DND-41 (cell line): ENCODE measurements around the gene CREG2.

Experiments
- ATAC-seq: fragments of 200-7000 bp; cut with Tn5 transposase; 3 replicates; pipeline ENCODE4 v1.9.1; 2021; ENCODE audit warnings: low read depth; ENCODE audit not compliant: insufficient read depth
- DNase-seq: peaks from one replicate; pipeline ENCODE4 v3.0.0-alpha.2; 2020
- H2AFZ ChIP-seq: 2 replicates; pipeline ENCODE4 v1.6.0; 2012; ENCODE audit warnings: low read depth, low read length
- H3K27ac ChIP-seq: 2 replicates; pipeline ENCODE4 v1.5.1; 2012; ENCODE audit warnings: low read length, inconsistent platforms
- H3K27me3 ChIP-seq: fragments of 200-600 bp; sonication (generic); 2 replicates; pipeline ENCODE4 v1.6.0; 2012; ENCODE audit warnings: low read length, mild to moderate bottlenecking, inconsistent platforms; ENCODE audit not compliant: insufficient read depth, poor library complexity
- H3K36me3 ChIP-seq: 2 replicates; pipeline ENCODE4 v1.5.1; 2012; ENCODE audit warnings: low read length, inconsistent platforms; ENCODE audit not compliant: insufficient read depth
- H3K4me1 ChIP-seq: 2 replicates; pipeline ENCODE4 v1.5.1; 2012; ENCODE audit warnings: mild to moderate bottlenecking, low read length; ENCODE audit not compliant: insufficient read depth
- H3K4me2 ChIP-seq: 2 replicates; pipeline ENCODE4 v1.6.0; 2012; ENCODE audit warnings: mild to moderate bottlenecking, moderate library complexity, low read length, inconsistent platforms; ENCODE audit not compliant: insufficient read depth
- H3K4me3 ChIP-seq, 2 experiments: fragments of 200-600 bp in 1 of 2; shearing (Covaris generic) in 1 of 2; 2 replicates each; pipeline ENCODE4 v1.5.1; 2012 to 2016; ENCODE audit warnings: inconsistent platforms in 2 of 2, low read length in 2 of 2, mild to moderate bottlenecking in 2 of 2, low read depth in 1 of 2, moderate library complexity in 1 of 2
- H3K79me2 ChIP-seq: 2 replicates; pipeline ENCODE4 v1.6.0; 2012; ENCODE audit warnings: low read length, inconsistent platforms; ENCODE audit not compliant: insufficient read depth
- H3K9ac ChIP-seq: 2 replicates; pipeline ENCODE4 v1.6.0; 2012; ENCODE audit warnings: low read depth, mild to moderate bottlenecking, inconsistent platforms, low read length, moderate library complexity
- H3K9me3 ChIP-seq: 2 replicates; pipeline ENCODE4 v1.5.1; 2012; ENCODE audit warnings: low read length, moderate library complexity, mild to moderate bottlenecking, inconsistent platforms; ENCODE audit not compliant: insufficient read depth, severe bottlenecking
- H4K20me1 ChIP-seq: 2 replicates; pipeline ENCODE4 v1.6.0; 2012; ENCODE audit warnings: low read length; ENCODE audit not compliant: insufficient read depth
- EZH2 ChIP-seq: IDR thresholded peaks from 3 replicates; pipeline ENCODE4 v1.6.1; 2012; ENCODE audit warnings: borderline replicate concordance, low read depth, mild to moderate bottlenecking, moderate library complexity, low read length, inconsistent platforms; ENCODE audit not compliant: severe bottlenecking
- TF ChIP-seq, protein P1 (sequence below): IDR thresholded peaks from 2 replicates; pipeline ENCODE4 v1.5.1; 2012; ENCODE audit warnings: borderline replicate concordance, low read length, moderate library complexity, mild to moderate bottlenecking; ENCODE audit not compliant: poor library complexity, severe bottlenecking; ENCODE audit errors: extremely low read depth

The CREG2 gene

DNA sequence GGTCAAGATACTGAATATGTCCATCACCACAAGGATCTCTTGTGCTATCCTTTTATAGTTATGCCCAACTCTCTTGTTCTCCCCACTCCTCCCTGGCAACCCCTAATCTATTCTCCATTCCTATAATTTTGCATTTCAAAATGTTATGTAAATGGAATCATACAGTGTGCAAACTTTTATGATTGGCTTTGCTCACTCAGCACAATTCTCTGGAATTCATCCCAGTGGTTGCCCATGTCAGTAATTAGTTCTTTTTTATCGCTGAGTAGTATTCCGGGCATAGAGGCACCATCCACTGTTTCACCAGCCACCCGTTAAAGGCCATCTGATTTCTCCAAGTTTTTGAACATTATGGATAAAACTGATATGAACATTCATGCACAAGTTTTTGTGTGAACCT, 40.4 kb downstream of the CREG2 start:
- no peaks in the 10 kb centered on the region for H4K20me1 ChIP-seq
- no peak overlapping the region for H3K4me3 ChIP-seq
- no peaks in the 10 kb centered on the region for H3K9me3 ChIP-seq
- no peaks in the 10 kb centered on the region for H3K4me1 ChIP-seq
- H3K79me2 ChIP-seq, result no peaks in the 10 kb centered on the region
- no peak overlapping the region for H3K27ac ChIP-seq
- DNase-seq (no peak), ATAC-seq (no peak)
- H3K36me3 ChIP-seq, result no peaks in the 10 kb centered on the region
- H3K4me2 ChIP-seq, result no peak overlapping the region
- H3K27me3 ChIP-seq, result no peaks in the 10 kb centered on the region
- H3K9ac ChIP-seq, result no peak overlapping the region
- H2AFZ ChIP-seq, result no peak overlapping the region
- no peak for TF ChIP-seq EZH2
- TF ChIP-seq, protein P1, sequence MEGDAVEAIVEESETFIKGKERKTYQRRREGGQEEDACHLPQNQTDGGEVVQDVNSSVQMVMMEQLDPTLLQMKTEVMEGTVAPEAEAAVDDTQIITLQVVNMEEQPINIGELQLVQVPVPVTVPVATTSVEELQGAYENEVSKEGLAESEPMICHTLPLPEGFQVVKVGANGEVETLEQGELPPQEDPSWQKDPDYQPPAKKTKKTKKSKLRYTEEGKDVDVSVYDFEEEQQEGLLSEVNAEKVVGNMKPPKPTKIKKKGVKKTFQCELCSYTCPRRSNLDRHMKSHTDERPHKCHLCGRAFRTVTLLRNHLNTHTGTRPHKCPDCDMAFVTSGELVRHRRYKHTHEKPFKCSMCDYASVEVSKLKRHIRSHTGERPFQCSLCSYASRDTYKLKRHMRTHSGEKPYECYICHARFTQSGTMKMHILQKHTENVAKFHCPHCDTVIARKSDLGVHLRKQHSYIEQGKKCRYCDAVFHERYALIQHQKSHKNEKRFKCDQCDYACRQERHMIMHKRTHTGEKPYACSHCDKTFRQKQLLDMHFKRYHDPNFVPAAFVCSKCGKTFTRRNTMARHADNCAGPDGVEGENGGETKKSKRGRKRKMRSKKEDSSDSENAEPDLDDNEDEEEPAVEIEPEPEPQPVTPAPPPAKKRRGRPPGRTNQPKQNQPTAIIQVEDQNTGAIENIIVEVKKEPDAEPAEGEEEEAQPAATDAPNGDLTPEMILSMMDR, result no peak

DNA sequence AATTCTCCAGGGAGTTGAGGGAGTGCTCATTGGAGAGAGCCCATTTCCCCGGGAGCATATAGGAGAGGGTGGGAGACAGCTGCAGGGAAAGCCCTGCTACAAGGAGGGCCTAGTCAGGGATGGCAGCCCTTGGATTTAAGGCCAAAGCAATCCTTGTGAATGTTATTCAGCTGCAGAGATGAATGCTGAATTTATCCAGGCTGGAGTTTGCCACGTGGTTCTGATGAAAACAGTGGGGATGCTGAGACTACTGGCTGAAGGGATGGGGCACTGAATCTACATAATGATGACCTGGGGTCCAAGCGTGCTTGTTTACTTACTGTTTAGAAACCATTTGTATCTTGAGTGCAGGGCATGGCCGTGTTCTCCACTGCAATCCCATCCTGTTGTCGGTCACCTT, 43.2 kb downstream of the CREG2 start:
- no peak overlapping the region for H3K4me2 ChIP-seq
- DNase-seq, result no peak
- TF ChIP-seq, protein P1, result no peak
- no peak for TF ChIP-seq EZH2

DNA sequence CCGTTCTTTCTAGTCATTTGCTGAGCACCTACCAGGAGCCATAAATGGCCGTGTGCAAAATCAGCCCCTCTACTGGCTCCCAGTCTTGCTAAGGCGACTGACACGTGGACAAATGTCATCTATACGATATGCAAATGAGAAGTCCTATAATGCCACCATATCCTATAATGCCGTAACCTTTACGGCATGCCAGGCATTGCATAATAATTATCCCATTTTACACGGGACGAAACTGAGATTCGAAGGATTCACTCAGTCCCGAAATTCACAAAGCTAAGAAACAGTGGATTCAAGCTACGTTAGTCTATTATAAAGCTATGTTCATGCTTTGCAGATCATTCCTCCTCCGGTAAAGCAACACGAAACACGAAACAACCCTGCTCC, 44.7 kb downstream of the CREG2 start:
- Histone ChIP-seq H2AFZ (no peak overlapping the region), H3K27me3 (no peaks in the 10 kb centered on the region), H4K20me1 (no peaks in the 10 kb centered on the region), H3K27ac (no peak overlapping the region), H3K9ac (no peak overlapping the region), H3K79me2 (no peaks in the 10 kb centered on the region), H3K4me2 (no peak overlapping the region), H3K36me3 (no peaks in the 10 kb centered on the region), H3K9me3 (no peaks in the 10 kb centered on the region), H3K4me1 (peaks cover 15% of the 10 kb centered on the region), H3K4me3 (no peak overlapping the region)
- no peak for TF ChIP-seq EZH2
- TF ChIP-seq, protein P1, result no peak
- ATAC-seq (no peak; the same call in 2 of the 3 replicates), DNase-seq (no peak)

More for the DNA sequence above, 43.2 kb downstream of the CREG2 start:
- H3K36me3 ChIP-seq, result no peaks in the 10 kb centered on the region
- H3K4me1 ChIP-seq, result peaks cover 15% of the 10 kb centered on the region
- H3K27me3 ChIP-seq, result no peaks in the 10 kb centered on the region
- no peak overlapping the region for H2AFZ ChIP-seq
- H3K79me2 ChIP-seq, result no peaks in the 10 kb centered on the region
- H3K27ac ChIP-seq, result no peak overlapping the region
- H3K4me3 ChIP-seq, result no peak overlapping the region
- no peak for ATAC-seq
- no peak overlapping the region for H3K9ac ChIP-seq
- H3K9me3 ChIP-seq, result no peaks in the 10 kb centered on the region
- H4K20me1 ChIP-seq, result no peaks in the 10 kb centered on the region
